ENCODE results near the gene MSX2. TPM values are rescaled to one million over a fixed set of nuclear protein-coding genes. Genes with fewer than 3 reads are reported as not detected.
A peak's percentile ranks its signal among the peaks of the same experiment; 100 is the strongest.
"Not testable (repeated sequence)": the region's sequence is repeated elsewhere in the genome, so short reads cannot be mapped to it uniquely, and the experiment has no call there.

The MSX2 gene
- polyA plus RNA-seq, 12 donors, result 0.22 to 6.8 (median 0.69) TPM; not detected in 2

DNA sequence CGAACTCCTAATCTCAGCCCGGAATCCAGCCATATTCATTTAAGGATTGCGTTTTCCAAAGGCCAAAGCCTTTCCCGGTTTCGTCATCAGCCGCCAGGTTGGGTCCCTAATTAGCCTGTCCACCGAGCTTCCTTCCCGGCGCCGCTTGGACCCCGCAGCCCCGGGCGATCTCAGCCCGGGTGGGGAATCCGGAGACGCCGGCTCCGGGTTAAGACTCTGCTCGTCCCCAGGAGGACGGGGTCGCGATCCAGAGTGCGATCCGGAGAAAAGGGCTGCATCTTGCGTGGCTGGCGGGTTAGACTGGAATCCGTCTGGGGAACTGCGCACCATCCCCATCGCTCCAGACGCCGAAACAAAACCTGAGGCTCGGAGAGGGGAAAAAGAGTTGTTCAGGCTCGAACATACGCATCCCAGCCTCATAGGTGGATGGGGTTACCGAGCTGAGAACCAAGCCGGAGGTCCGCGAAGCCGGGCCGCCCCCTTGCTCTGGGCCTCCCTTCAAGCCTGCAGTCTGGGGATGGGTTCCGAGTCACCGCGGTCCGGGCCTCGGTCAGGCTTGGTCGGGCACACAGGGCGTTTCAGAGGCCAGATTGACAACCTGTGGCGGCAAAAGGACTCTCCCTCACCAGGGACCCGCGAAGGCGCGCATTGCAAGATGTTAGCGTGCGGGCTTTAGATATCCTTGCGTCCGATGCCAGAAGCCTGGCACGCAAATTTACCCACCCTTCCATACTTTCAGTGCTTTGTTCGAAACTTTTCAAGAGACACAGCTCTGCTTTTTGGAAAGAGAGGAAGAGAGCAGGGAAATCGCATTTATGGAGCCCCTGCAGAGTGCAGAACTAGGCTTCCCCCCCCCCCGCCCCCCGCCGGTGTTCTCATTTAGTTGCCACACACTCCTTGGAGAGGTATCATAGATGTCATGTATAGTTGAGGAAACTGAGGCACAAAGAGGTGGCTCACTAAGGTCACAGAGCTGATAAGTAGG, 7.9 kb downstream of the MSX2 start:
- DNase-seq, result no peak

DNA sequence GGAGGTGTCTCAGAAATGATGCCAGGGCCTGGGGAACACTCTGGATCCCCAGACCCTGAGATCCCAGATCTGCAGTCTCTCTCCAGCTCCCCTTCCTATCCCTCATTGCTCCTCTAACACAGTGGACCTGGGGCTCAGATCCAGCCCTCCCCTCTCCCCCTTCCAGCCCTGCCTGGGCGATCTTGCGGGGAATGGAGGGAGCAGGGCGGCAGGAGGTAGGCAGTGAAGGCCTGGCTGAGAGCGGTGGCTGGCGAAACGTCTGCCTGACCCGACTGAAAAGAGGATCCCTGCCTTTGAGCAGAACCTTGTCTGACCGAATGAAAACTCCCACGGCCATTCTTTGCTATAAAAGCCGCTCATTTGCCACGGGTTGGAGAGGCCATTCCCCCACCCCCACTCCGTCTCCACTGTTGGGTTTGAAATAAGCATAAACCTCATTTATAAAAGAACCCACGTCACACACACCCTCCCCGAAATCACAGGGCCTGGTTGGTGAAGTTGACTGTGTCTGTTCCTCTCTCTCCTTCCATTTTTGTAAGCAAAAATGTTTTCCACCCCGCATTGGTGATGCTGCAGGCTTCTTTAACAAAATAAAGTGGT, 8.8 kb downstream of the MSX2 start:
- DNase-seq, result no peak

DNA sequence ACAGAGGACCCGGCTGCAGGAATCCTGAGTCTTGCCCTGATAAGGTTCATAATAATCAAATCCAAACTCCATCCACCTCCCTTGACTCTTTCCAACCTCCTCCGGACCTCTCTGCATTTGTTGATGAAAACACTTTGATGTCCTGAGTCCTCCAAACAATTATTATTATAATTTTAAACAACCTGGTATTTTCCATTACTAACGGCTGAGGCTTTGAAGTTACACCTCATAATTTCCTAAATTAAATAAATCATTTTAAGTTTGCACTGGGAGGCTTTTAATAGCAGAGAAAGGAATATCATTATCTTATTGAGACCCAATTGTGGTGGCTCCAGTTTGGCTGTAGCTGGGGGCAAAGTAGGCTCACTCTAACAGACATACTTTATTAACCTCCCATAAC, 9.5 kb downstream of the MSX2 start:
- no peak for DNase-seq

DNA sequence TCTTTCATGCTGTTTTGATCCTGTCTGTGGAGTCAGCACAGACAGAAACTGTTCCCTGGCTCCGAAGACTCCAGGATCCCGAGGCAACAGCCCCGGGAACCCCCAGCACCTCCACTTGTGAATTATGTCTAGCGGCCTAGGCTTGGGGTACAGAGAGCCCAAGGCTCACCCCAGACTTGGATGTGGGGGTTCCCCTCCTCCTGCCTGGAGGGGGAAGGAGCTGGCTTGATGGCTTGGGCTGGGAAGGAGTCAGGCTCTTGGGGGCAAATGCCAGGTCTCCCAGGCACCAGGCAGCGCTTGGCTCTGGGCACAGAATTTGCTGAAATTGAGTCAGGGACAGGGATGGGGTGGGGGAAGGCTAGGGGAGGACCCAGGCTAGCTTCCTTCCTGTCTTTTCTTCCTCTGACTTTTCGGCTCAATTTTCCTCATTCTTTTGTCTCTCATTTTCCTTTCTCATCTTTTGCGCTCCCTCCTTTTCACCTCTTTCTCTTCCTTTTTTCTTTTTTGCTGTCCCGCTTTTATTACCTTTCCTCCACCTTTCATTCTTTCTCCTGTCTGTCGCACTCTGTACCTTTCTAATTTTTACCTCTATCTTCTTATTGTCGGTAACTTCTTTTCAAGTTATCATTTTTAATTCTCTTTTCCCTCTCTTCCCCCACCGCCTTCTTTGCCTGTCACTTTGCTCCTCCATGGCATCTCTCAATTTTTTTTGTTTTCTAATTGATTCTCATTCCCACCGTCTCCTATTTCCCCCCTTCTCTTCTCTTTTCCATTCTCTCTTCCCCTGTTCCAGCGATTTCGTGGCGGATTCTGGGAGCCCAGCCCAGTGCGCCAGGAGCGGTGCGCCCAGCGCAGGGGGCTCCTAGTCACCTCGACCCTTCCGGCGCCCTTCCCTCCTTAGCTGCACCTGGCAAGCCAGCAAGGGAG, 10.5 kb downstream of the MSX2 start:
- DNase-seq, result no peak

DNA sequence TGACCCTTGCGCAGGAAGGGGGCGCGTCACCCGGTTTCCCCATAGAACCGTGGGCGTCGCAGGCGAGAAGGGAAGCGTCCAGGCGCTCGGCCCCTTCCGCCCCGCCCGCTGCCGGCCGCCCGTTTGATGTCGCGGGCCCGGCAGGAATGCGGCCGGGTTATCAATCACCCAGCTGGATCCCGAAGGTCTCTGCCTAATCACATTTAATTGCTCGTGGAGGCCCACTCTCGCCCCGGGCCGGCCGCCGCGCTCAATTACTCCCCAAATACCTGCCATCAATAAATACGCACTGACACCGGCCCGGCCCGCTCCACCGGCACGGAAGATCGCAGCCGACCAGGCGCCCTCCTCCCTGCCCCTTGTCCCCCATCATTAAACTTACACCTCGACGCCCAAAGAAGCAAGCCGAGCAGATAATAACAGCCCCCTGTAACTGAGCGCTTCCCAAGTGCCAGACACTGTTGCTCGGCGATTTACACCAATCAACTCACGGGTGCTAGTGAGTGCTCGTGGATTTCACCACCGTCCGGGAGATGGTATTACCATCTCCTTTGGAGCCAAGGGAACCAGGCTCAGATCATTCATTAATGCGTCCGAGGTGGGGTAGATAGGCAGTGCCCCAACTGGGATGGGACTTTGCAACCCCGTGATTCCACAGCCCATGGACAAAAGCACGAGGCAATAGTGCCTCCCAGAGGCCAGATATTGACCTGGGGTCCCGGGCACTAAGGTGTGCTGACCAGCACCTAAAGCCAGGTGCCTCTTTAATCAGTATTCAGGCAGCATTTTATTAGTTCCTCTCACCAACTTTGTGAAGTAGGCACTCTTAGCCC, 11.3 kb downstream of the MSX2 start:
- no peak for DNase-seq

DNA sequence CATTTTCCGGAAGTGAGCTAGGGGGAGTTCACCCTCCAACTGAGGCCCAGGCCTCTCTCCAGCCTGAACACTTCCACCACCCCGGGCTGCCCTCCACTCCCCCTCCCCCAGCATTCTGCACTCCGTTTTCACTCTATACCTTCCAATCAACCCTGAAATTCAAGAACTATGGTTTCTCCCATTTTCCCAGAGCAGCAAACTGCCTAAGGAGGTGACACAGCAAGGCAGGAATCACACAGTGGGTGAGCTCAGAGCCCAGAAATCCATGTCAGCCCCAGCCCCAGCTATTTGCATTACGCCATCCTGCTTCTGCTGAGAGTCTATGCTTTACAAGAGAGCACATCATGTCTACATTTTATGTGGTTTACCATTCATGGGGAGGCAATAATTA, 11.9 kb downstream of the MSX2 start:
- DNase-seq, result no peak

DNA sequence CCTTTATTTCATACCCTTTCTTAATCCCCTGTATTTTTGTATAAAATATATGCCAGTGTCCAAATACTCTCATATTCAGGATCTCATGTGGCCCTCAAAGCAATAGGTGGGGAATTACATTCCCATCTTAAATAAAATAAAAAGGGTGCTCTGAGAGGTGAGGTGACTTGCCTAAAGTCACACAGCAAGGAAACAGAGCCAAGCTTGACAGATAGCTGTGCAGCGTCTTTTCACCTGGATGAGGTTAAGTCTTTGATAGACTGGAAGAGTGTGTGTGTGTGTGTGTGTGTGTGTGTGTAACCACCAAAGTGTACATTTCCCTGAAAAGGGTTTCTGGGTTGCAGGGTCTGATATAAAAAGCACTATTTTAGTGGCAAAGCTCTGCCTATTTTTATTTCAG, 12.4 kb downstream of the MSX2 start:
- no peak for DNase-seq

DNA sequence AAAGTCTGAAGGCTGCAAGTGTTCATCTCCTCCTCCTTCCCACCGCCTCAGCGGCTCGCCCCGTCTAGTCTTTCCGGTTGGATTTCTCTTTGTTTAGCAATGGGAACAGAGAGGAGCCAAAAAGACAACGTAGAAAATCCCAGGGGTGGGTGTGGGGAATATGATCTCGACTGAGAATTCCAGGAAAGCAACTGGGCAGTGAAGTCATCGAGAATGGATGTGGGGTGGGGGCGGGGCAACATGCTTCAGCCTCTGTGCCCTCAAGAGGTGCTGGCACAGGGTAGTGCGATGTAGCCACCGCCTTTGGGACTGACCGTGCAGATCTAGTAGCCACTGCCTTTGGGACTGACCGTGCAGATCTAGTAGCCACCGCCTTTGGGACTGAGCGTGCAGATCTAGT, 12.9 kb downstream of the MSX2 start:
- no peak for DNase-seq

DNA sequence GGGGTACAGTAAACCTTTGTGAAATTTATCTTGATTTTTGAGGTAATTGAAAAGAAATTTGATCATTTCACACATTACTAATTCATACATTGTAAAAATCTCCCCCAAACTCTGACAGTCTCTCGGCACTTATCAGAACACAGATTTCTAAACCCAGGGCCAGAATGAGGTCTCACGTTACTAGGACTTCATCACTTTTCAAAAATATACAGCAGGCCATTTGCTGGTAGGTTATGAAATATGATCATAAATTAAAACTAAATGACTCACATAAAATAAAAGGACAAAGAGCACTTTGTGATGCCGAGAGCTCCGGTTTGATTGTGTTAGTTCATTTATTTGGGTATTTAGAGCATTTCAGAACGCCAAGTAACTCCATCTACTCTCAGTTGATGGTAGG, 17.0 kb downstream of the MSX2 start:
- DNase-seq, result no peak

DNA sequence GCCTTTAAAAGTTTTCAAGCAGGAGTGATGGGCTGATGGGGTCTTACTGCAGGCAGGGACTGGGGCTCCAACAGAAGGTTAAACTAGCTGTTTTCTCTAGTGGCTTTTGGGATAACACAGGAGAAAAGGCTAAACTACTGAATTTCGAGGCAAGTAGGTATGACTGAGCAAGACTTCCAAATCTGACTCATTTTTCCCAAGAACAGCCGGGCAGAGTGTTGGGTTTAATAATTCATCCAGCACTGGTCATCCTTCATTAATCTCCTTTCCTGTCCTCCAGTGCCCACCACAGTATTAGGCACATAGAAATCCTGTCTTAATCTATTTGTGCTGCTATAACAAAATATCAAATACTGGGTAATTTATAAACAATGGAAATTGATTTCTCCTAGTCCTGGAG, 20.5 kb downstream of the MSX2 start:
- DNase-seq, result no peak

DNA sequence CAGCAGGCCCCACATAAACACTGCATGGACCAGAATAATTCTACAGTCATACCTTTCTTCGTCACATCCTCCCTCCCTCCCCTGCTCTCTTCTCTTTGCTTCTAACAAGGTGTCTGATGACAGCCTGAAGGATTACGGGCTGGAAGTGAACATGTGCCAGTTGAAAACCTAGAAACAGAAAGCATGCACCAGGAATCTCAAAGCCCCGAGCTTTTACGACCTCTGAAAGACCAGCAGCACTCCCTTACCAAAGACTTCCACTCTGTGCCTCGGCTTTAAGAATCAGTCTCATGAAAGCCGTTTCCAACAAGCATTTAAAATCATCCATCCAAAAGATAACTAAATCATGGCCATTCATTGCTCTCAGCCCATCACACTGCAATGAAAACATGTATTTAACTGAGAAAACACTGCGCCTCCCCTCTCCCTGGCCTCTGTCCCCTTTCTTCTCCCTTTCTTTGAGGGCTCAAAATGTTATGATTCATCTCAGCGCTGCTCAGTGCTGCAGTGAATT, 21.3 kb downstream of the MSX2 start:
- no peak for DNase-seq

DNA sequence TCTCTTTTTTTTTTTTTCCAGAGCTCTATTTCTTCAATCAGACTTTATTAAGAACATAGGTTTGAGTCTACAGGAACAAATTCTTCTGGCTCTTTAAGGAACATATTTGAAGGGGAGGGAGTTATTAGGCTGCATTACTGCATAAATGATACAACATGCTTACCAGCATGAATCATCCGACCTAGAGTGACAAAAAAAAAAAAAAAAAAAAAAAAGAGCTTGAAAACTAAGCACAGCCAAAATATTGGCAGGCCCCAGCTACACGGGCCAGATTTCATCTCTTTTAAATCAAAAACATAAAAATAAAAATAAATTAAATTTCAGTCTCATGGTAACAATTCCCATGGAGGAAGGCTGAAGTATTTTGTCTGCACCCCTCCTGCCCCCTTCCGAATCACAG, 26.3 kb downstream of the MSX2 start:
- no peak for DNase-seq

DNA sequence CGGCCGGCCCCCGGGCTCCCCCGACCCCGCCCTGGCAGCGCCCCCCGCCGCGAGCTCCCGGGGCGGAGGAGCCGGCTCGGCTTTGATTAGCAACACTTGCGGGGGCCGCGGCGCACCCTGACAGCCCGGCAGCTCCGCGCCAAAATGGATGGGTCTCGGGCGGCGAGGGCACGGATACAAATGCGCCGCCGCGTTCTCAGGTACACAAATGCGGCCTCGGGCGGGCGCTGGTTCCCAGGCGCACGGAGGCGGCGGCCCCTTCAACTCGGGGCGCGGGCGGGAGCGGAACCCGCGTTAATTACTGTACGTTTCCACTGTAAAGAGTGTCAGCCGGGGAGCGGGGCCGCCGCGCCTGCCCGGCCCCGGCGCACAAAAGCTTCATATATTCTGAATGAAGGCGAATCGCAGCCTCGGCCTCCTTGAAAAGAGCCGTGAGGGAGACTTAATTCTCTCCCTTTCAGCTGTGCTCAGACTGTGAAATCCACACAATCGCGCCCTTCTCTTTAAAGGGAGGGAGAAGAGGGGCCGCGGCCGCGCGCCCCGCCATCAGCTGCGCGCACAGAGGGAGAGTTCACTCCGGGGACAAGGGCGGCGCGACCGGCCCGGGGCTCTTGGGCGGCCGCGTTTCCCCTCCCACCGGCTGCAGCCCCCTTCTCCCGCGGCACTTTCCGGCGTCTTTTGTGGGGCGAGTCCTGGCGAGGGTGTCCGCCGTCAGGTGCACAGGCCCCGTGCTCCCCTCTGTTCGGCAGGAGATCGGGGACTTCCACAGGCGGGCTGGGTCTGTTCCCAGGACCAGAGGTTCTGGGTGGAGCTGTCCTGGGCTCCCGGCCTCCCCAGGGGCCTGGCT, 27.0 kb downstream of the MSX2 start:
- peak; percentile 13 for DNase-seq

DNA sequence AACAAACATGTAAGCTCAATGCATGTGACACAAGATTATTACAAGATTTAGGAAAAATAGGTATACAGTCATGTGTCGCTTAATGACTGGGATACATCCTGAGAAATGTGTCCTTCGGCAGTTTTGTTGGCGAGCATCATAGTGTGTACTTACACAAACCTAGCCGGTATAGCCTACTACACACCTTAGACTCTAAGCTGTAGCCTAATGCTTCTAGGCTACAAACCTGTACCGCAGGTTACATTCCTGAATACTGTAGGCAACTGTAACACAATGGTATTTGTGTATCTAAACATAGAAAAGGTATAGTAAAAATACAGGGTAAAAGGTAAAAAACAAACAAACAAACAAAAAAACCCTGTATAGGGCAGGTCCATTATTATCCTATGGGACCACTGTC, 27.7 kb downstream of the MSX2 start:
- DNase-seq, result no peak

DNA sequence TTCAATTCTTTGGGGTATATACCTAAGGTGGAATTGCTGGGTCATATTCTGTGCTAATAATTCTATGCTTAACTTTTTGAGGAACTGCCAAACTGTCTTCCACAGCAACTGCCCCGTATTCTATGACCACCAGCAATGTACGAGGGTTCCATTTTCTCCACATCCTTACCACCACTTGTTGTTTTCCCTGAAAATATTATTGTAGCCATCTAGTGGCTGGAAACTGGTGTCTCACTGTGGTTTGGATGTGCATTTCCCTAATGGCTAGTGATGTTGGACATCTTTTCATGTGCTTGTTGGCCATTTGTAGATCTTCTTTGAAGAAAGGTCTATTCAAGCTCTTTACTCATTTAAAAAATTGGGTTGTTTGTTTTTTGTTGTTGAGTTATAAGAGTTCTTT, 30.7 kb downstream of the MSX2 start:
- DNase-seq, result no peak

DNA sequence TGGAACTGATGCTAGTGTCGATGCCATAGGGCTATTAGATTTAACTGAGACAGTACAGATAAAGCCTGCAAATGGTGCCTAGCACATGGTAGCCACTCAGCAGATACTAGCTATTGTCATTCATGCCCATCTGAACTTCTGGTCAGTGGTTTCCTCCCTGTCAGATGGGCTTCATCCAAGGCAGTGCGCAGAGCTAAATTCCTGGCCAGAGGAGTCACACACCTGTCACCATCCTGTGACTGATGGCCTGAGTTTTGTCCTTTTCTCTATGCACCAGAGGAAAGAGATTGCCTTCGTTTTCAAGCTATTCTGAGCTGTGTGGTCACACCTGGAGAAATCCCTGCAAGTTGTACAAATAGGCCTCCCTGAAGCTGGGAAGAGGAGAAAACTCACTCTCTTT, 34.7 kb downstream of the MSX2 start:
- DNase-seq, result no peak

DNA sequence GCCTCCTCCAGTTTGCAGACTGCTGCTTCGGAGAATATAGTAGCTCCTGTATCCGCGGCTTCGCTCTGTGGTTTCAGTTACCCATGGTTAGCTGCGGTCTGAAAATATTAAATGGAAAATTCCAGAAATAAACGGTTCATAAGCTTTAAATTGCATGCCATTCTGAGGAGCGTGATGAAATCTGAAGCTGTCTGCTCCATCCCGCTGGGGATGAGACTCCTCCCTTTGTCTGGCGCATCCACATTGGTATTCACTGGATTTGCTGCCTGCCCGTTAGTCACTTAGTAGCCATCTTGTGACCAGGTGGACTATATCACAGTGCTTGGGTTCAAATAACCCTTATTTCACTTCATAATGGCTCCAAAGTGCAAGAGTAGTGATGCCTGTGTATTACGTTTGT, 36.3 kb downstream of the MSX2 start:
- no peak for DNase-seq

DNA sequence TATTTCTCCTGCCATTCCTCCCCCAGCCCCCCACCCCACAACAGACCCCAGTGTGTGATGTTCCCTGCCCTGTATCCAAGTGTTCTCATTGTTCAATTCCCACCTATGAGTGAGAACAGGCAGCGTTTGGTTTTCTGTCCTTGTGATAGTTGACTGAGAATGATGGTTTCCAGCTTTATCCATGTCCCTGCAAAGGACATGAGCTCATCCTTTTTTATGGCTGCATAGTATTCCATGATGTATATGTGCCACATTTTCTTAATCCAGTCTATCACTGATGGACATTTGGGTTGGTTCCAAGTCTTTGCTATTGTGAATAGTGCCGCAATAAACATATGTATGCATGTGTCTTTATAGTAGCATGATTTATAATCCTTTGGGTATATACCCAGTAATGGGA, 37.0 kb downstream of the MSX2 start:
- DNase-seq, result not testable (repeated sequence)

DNA sequence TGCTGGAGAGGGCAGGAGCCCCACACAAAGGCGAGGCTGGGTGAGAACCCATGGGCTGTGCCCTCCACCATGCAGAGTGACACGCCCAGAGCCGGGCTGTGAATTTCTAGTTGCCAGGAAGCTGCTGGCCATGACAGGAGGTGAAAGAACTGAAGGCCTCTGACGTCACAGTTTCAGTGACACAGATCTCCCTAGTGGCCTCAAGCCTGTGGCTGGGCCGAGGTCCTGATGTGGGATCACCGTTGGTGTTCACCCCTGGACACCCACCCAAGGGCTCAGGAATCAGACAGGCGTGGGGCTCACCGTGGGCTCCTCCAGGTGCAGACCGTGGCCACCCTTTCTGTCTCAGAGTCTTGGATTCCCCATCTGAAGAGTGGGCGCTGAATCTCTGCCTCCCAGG, 39.9 kb downstream of the MSX2 start:
- DNase-seq, result no peak

DNA sequence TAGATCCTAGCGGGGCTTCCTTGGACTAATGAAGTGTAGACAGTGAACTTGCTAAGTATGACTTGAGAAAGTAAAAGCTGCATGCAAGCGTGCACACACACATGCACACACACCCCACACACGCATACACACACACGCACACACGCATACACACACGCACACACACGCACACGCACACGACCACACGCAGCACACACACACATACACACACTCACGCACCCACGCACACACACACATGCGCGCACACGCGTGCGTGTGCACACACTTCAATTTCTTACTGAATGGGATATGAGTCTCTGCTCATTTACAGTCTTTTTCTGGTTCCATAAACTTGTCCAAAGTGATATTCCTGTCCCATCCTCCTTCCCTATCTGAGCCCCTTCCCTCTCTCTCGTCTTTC, 41.2 kb downstream of the MSX2 start:
- DNase-seq, result no peak

Data from muscle of arm (tissue), 12 donors.